Activated naive CD8-positive, alpha-beta T cell treated with anti-CD3 and anti-CD28 coated beads, Interleukin-2, amount 50 U/mL, for 24 hours (primary cell): ENCODE results near the gene NMNAT2.
"Not testable (repeated sequence)": the region's sequence is repeated elsewhere in the genome, so short reads cannot be mapped to it uniquely, and the experiment has no call there.

Source experiments
- ATAC-seq: fragments of 150-1000 bp; cut with Tn5 transposase; one replicate; pipeline ENCODE4 v1.10.0; 2021
- DNase-seq: peaks from one replicate; pipeline ENCODE4 v3.0.0; 2021
- H3K27ac Mint-ChIP-seq: one replicate; pipeline ENCODE4 v1.8.0; 2021; ENCODE audit warnings: mild to moderate bottlenecking, mixed read lengths
- H3K27me3 Mint-ChIP-seq: one replicate; pipeline ENCODE4 v1.8.0; 2021; ENCODE audit warnings: mixed read lengths
- H3K36me3 Mint-ChIP-seq: one replicate; pipeline ENCODE4 v1.8.0; 2021; ENCODE audit warnings: low read depth, mixed read lengths
- H3K4me1 Mint-ChIP-seq: one replicate; pipeline ENCODE4 v1.8.0; 2021; ENCODE audit warnings: mixed read lengths
- H3K4me3 Mint-ChIP-seq: one replicate; pipeline ENCODE4 v1.8.0; 2021; ENCODE audit warnings: mild to moderate bottlenecking, moderate library complexity, mixed read lengths
- H3K9me3 Mint-ChIP-seq: one replicate; pipeline ENCODE4 v1.8.0; 2021; ENCODE audit warnings: mixed read lengths

The NMNAT2 gene

GRCh38 chr1:183247484-183247883 is 170.7 kb downstream of the NMNAT2 start:
- DNase-seq, result no peak
- Mint-ChIP-seq H3K27me3 (peaks cover 5% of the 10 kb centered on the region), H3K36me3 (no peaks in the 10 kb centered on the region), H3K4me1 (no peaks in the 10 kb centered on the region), H3K4me3 (no peak overlapping the region), H3K9me3 (no peaks in the 10 kb centered on the region), H3K27ac (no peak overlapping the region)
- ATAC-seq, result no peak

DNA sequence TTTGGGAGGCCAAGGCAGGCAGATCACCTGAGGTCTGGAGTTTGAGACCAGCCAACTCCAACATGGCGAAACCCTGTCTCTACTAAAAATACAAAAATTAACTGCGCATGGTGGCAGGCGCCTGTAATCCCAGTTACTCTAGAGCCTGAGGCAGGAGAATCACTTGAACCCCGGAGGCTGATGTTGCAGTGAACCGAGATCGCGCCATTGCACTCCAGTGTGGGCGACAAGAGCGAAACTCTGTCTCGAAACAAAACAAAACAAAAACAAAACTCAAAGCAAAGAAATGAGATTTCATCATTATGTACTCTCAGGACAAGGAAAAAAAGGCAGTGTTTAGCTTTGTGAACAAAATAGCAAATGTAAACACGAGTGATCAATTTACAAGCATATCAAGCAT is 171.1 kb downstream of the NMNAT2 start:
- peaks cover 5% of the 10 kb centered on the region for H3K27me3 Mint-ChIP-seq
- ATAC-seq (no peak), DNase-seq (no peak)
- no peaks in the 10 kb centered on the region for H3K36me3 Mint-ChIP-seq
- no peak overlapping the region for H3K4me3 Mint-ChIP-seq
- no peaks in the 10 kb centered on the region for H3K4me1 Mint-ChIP-seq
- H3K9me3 Mint-ChIP-seq, result no peaks in the 10 kb centered on the region
- no peak overlapping the region for H3K27ac Mint-ChIP-seq

DNA sequence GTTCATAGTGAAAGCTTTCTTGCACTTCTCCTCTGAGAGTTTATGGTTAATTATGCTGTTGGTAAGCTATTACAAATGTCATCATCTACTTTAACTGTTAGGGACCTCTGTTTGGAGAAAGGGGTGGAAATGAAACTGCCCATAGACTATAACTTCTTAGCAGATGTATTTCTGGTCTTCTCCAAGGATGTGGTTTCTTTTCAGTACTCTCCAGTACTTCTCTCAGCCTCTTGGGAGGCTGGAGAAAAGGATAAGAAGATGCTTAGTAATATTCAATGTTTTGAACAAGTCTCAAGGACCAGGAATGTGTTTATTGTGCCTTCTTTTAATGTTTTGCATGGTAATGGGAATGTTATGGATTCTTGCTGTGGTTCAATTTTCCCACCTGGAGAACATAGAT is 171.7 kb downstream of the NMNAT2 start:
- Mint-ChIP-seq H3K36me3 (no peaks in the 10 kb centered on the region), H3K27me3 (peaks cover 5% of the 10 kb centered on the region), H3K9me3 (no peaks in the 10 kb centered on the region), H3K4me3 (no peak overlapping the region), H3K27ac (no peak overlapping the region), H3K4me1 (no peaks in the 10 kb centered on the region)
- ATAC-seq (no peak), DNase-seq (no peak)

GRCh38 chr1:183245357-183245756 is 172.8 kb downstream of the NMNAT2 start:
- no peak overlapping the region for H3K27ac Mint-ChIP-seq
- peaks cover 5% of the 10 kb centered on the region for H3K27me3 Mint-ChIP-seq
- H3K4me1 Mint-ChIP-seq, result no peaks in the 10 kb centered on the region
- H3K4me3 Mint-ChIP-seq, result no peak overlapping the region
- H3K36me3 Mint-ChIP-seq, result no peaks in the 10 kb centered on the region
- no peaks in the 10 kb centered on the region for H3K9me3 Mint-ChIP-seq
- ATAC-seq (no peak), DNase-seq (no peak)

- Mint-ChIP-seq H3K4me1 (no peaks in the 10 kb centered on the region), H3K4me3 (no peak overlapping the region), H3K36me3 (no peaks in the 10 kb centered on the region), H3K27ac (no peak overlapping the region), H3K9me3 (no peaks in the 10 kb centered on the region), H3K27me3 (peaks cover 4% of the 10 kb centered on the region)
- DNase-seq (no peak), ATAC-seq (no peak)
Observed at GRCh38 chr1:183244466-183244865, 173.7 kb downstream of the NMNAT2 start.

DNA sequence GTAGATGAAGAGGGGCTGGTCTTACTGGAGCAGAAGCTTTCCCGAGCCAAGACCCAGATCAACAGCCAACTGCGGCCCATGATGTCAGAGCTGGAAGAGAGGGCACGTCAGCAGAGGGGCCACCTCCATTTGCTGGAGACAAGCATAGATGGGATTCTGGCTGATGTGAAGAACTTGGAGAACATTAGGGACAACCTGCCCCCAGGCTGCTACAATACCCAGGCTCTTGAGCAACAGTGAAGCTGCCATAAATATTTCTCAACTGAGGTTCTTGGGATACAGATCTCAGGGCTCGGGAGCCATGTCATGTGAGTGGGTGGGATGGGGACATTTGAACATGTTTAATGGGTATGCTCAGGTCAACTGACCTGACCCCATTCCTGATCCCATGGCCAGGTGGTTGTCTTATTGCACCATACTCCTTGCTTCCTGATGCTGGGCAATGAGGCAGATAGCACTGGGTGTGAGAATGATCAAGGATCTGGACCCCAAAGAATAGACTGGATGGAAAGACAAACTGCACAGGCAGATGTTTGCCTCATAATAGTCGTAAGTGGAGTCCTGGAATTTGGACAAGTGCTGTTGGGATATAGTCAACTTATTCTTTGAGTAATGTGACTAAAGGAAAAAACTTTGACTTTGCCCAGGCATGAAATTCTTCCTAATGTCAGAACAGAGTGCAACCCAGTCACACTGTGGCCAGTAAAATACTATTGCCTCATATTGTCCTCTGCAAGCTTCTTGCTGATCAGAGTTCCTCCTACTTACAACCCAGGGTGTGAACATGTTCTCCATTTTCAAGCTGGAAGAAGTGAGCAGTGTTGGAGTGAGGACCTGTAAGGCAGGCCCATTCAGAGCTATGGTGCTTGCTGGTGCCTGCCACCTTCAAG is 174.8 kb downstream of the NMNAT2 start:
- ATAC-seq (no peak), DNase-seq (no peak)
- no peak overlapping the region for H3K27ac Mint-ChIP-seq
- no peaks in the 10 kb centered on the region for H3K36me3 Mint-ChIP-seq
- H3K4me1 Mint-ChIP-seq, result no peaks in the 10 kb centered on the region
- H3K27me3 Mint-ChIP-seq, result peaks cover 3% of the 10 kb centered on the region
- H3K4me3 Mint-ChIP-seq, result no peak overlapping the region
- no peaks in the 10 kb centered on the region for H3K9me3 Mint-ChIP-seq

GRCh38 chr1:183242556-183242955 is 175.6 kb downstream of the NMNAT2 start:
- no peak for DNase-seq
- Mint-ChIP-seq H3K27me3 (peaks cover 3% of the 10 kb centered on the region), H3K9me3 (no peaks in the 10 kb centered on the region), H3K4me1 (no peaks in the 10 kb centered on the region), H3K4me3 (no peak overlapping the region), H3K27ac (no peak overlapping the region), H3K36me3 (no peaks in the 10 kb centered on the region)
- ATAC-seq, result no peak

GRCh38 chr1:183241471-183241870 is 176.7 kb downstream of the NMNAT2 start:
- ATAC-seq (no peak), DNase-seq (no peak)
- Mint-ChIP-seq H3K27ac (no peak overlapping the region), H3K9me3 (no peaks in the 10 kb centered on the region), H3K4me3 (no peak overlapping the region), H3K27me3 (peaks cover 3% of the 10 kb centered on the region), H3K36me3 (no peaks in the 10 kb centered on the region), H3K4me1 (no peaks in the 10 kb centered on the region)

DNA sequence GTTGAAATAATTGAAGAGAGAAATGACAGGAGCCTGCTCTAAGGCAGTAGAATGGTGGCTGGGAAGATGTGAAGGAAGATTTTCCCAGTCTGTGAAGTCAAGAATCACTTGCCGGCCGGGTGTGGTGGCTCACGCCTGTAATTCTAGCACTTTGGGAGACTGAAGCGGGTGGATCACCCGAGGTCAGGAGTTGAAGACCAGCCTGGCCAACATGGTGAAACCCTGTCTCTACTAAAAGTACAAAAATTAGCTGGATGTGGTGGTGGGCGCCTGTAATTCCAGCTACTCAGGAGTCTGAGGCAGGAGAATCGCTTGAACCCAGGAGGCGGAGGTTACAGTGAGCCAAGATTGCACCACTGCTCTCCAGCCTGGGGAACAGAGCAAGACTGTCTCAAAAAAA is 177.3 kb downstream of the NMNAT2 start:
- DNase-seq, H3K4me1 Mint-ChIP-seq, H3K36me3 Mint-ChIP-seq, H3K9me3 Mint-ChIP-seq, H3K4me3 Mint-ChIP-seq, H3K27ac Mint-ChIP-seq, ATAC-seq, H3K27me3 Mint-ChIP-seq: not testable (repeated sequence)

DNA sequence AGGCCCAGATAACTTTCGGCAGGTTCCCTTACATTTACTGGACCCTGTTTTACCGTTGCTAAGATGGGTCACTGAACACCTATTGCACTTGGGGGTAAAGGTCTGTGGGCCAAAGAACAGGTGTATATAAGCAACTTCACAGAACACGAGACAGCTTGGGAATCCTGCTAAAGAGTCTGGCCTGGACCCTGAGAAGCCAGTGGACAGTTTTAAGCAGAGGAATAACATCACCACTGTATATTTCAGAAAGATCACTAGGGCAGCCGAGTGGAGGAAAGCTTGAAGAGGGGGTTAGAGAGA is 177.7 kb downstream of the NMNAT2 start:
- Mint-ChIP-seq H3K27me3 (peaks cover 3% of the 10 kb centered on the region), H3K4me1 (no peaks in the 10 kb centered on the region), H3K36me3 (no peaks in the 10 kb centered on the region), H3K9me3 (no peaks in the 10 kb centered on the region), H3K27ac (no peak overlapping the region), H3K4me3 (no peak overlapping the region)
- DNase-seq (no peak), ATAC-seq (no peak)

DNA sequence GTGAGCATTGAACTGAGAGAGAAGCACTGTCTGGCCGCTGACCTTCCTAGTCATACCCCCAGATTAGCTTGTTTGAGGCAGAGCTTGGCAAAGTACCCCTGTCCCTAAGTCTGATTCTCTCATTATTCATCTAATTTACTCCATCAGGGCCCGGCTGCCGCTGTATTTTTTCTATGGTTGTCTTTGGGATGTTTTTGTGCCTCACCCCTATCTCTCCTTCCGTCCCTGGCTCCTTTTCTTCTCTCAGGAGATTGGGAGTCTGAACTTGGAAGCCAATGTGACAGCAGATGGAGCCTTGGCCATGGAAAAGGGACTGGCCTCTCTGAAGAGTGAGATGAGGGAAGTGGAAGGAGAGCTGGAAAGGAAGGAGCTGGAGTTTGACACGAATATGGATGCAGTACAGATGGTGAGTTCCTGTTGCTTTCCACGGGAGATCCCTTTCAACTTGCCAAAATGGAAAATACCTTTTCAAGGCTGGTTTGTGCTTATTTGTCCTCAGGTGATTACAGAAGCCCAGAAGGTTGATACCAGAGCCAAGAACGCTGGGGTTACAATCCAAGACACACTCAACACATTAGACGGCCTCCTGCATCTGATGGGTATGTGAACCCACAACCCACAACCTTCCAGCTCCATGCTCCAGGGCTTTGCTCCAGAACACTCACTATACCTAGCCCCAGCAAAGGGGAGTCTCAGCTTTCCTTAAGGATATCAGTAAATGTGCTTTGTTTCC is 178.2 kb downstream of the NMNAT2 start:
- Mint-ChIP-seq H3K36me3 (no peaks in the 10 kb centered on the region), H3K9me3 (no peaks in the 10 kb centered on the region), H3K4me3 (no peak overlapping the region), H3K27ac (no peak overlapping the region), H3K27me3 (peaks cover 3% of the 10 kb centered on the region), H3K4me1 (no peaks in the 10 kb centered on the region)
- ATAC-seq (no peak), DNase-seq (no peak)

GRCh38 chr1:183239220-183239742 is 178.9 kb downstream of the NMNAT2 start:
- no peak overlapping the region for H3K4me3 Mint-ChIP-seq
- H3K27ac Mint-ChIP-seq, result no peak overlapping the region
- no peaks in the 10 kb centered on the region for H3K9me3 Mint-ChIP-seq
- no peaks in the 10 kb centered on the region for H3K36me3 Mint-ChIP-seq
- ATAC-seq (no peak), DNase-seq (no peak)
- H3K4me1 Mint-ChIP-seq, result no peaks in the 10 kb centered on the region
- H3K27me3 Mint-ChIP-seq, result peaks cover 2% of the 10 kb centered on the region

GRCh38 chr1:183238071-183238470 is 180.1 kb downstream of the NMNAT2 start:
- no peak overlapping the region for H3K27ac Mint-ChIP-seq
- no peaks in the 10 kb centered on the region for H3K36me3 Mint-ChIP-seq
- no peaks in the 10 kb centered on the region for H3K4me1 Mint-ChIP-seq
- H3K9me3 Mint-ChIP-seq, result no peaks in the 10 kb centered on the region
- H3K4me3 Mint-ChIP-seq, result no peak overlapping the region
- ATAC-seq (no peak), DNase-seq (no peak)
- H3K27me3 Mint-ChIP-seq, result no peaks in the 10 kb centered on the region

DNA sequence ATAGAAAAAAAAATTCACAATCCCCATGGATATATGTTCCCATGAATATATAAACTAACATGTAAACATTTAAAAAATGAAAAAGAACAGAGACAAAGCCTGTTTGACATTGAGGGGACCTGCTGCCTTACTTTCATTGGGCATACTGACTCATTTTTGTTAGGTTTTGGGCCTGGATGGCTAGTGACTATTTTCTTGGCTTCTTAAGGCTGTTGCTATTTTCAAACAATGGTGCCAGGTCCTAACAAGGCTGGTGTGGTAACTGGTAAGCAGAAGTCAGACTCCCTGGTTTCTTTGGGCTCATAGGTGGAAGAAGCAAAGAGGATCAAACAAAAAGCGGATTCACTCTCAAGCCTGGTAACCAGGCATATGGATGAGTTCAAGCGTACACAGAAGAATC is 181.1 kb downstream of the NMNAT2 start:
- no peaks in the 10 kb centered on the region for H3K9me3 Mint-ChIP-seq
- H3K36me3 Mint-ChIP-seq, result no peaks in the 10 kb centered on the region
- DNase-seq, result no peak
- H3K4me1 Mint-ChIP-seq, result no peaks in the 10 kb centered on the region
- H3K27me3 Mint-ChIP-seq, result no peaks in the 10 kb centered on the region
- H3K27ac Mint-ChIP-seq, result no peak overlapping the region
- no peak overlapping the region for H3K4me3 Mint-ChIP-seq
- ATAC-seq, result no peak

DNA sequence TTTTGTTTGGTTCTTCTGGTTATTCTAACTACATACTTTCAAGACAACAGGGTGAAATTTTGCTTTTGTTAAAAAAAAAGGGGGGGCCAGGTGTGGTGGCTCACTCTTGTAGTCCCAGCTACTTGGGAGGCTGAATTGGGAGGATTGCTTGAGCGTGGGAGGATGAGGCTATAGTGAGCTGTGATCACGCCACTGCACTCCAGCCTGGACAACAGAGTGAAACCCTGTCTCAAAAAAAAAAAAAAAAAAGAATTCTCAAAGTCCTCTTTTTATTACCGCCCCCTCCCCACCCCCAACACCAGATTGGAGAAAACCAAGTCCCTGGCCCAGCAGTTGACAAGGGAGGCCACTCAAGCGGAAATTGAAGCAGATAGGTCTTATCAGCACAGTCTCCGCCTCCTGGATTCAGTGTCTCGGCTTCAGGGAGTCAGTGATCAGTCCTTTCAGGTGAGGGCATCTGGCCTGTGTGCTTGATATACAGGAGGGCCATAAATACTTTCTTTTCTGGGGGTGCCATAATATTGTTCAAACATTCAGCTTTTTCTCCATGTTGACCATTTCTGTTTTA is 181.9 kb downstream of the NMNAT2 start:
- Mint-ChIP-seq H3K9me3 (no peaks in the 10 kb centered on the region), H3K4me3 (no peak overlapping the region), H3K27me3 (no peaks in the 10 kb centered on the region), H3K4me1 (no peaks in the 10 kb centered on the region), H3K27ac (no peak overlapping the region), H3K36me3 (no peaks in the 10 kb centered on the region)
- ATAC-seq, result no peak
- DNase-seq, result no peak
